Measurements from ENCODE around the gene TBC1D30.

- TF ChIP-seq CTCF (IDR thresholded peaks at IDR 0.05): no peak
- no peak for TF ChIP-seq POLR2A (IDR thresholded peaks at IDR 0.05)
These were observed 92.2 kb downstream of the TBC1D30 start for GRCh38 chr12:64916411-64917261.
